Activated CD8-positive, alpha-beta memory T cell treated with anti-CD3 and anti-CD28 coated beads, Interleukin-2, amount 50 U/mL, for 24 hours (primary cell): ENCODE measurements around the gene SPCS1.

Experiments
- DNase-seq: peaks from one replicate; pipeline ENCODE4 v3.0.0-alpha.2; 2020; ENCODE audit errors: extremely low read depth

Gene SPCS1

DNA sequence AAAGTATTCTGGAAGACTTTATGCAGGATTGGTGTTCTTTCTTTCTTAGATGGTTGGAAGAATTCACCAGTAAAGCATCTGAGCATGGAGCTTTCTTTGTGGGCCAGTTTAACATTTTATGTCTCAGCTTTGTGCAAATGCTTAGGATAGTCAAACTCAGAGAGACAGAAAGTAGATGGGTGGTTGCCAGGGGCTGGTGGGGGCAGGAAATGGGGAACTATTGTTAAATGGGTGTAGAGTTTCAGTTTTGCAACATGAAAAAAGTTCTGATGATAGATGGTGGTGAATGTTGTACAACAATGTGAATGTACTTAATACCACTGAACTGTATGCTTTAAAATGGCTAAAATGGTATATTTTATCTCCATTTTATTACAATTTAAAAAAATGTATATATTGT lies 24.8 kb downstream of the SPCS1 start:
- DNase-seq = no peak

DNA sequence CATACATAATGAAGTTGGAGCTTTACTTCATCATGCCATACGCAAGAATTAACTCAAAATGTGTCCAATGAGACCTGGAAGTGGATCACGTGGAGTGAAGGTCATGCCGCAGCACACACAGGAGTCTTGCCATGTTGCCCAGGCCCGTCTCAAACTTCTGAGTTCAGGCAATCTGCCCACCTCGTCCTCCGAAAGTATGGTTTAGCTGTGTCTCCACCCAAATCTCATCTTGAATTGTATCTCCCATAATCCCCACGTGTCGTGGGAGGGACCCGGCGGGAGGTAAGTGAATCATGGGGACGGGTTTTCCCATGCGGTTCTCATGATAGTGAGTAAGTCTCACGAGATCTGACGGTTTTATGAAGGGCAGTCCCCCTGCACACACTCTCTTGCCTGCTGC lies 25.7 kb downstream of the SPCS1 start:
- no peak for DNase-seq

DNA sequence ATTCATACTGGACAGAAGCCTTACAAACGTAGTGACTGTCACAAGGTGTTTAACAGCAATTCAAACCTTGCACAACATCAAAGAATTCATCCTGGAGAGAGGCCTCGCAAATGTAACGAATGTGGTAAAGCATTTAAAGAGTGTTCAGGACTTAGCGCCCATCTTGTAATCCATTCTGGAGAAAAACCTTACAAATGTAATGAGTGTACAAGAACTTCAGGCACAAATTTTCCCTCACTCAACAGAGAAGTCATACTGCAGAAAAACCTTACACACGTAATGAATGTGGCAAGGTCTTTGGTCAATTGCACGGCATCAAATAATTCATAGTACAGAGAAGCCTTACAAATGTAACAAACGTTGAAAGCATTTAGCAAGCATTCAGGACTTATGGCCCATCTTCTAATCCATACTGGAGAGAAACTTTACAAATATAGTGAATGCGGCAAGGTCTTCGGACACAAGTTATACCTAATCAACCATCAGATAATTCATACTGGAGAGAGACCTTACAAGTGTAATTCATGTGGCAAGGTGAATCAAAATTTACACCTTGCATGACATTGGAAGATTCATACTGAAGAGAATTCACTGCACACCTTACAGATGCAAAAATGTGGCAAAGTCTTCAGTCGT lies 27.5 kb downstream of the SPCS1 start:
- DNase-seq = no peak

DNA sequence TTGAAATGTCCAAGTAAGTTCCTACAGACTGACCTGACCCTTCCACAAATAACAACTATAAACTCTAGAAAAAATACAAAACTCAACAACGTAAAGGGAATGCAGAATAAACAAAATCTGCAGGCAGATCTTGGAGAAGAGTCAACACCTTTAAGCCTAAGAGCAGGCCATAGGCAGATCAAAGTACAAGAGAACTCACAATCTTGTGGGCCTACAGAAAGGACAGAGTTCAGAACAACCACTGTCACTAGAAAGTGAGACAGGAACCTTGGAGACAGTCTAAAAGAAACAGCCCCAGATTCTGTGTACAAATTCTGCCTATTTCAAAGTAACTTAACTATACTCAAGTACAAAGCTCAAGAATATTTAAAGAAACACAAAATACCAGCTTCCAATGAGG lies 33.8 kb downstream of the SPCS1 start:
- no peak for DNase-seq

DNA sequence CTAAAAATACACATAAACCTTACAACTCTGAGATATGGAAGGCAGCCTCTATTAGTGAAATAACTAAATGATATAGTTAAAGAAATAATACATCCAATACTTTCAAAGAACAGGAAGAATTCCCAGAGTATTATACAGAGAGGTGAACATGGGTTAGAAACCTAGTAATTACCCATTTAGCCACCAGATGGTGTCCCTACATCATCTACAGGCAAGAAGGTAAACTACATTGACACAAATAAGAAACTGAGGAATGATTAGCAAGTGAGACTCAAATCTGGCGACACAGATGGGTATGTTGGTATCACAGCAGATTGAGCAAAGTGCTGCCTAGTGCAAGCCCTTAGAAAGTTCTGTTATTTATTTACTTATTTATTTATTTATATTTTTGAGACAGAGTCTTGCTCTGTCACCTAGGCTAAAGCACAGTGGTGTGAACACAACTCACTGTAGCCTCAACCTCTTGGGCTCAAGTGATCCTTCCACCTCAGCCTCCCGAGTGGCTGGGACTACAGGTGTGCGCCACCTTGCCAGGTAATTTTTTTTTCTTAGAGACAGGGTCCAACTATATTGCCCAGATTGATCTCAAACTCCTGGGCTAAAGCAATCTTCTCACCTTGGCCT lies 36.6 kb downstream of the SPCS1 start:
- no peak for DNase-seq

DNA sequence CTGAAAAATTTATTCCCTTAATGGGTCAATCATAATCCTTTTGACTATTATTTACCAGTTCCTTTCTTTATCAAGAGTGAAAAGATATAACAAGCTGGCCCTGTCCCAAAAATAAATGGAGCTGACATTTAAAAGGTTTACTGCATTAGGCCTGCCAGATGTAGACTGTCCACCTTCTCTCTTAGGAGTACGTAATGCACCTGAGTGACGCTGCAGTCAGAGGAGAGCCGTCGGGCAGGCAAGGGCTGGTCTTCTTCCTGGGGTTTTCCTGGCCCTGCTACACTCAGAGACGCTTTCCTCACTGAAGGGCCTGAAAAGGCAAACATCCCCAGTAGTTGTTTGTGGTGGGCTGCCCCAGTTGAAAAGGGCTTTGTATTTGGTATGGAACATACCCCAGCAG lies 37.2 kb downstream of the SPCS1 start:
- DNase-seq = no peak

DNA sequence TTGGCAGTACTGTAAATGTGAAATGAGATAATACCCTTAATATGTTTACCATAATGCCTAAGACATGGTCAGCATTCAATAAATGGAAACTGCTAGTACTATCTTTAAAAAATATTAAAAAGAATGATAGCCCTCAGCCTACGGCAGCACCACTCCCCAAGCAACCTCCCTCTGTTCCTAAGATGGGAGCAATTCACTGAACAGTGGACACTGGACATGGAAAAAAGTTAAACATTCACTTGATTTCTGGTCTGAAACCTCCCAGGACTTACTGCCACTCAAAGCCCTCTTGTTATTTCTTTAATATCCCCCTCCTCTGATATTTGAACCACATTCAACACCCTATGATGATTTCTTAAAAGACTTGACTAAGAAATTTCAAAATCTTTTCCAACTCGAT lies 37.8 kb downstream of the SPCS1 start:
- no peak for DNase-seq

DNA sequence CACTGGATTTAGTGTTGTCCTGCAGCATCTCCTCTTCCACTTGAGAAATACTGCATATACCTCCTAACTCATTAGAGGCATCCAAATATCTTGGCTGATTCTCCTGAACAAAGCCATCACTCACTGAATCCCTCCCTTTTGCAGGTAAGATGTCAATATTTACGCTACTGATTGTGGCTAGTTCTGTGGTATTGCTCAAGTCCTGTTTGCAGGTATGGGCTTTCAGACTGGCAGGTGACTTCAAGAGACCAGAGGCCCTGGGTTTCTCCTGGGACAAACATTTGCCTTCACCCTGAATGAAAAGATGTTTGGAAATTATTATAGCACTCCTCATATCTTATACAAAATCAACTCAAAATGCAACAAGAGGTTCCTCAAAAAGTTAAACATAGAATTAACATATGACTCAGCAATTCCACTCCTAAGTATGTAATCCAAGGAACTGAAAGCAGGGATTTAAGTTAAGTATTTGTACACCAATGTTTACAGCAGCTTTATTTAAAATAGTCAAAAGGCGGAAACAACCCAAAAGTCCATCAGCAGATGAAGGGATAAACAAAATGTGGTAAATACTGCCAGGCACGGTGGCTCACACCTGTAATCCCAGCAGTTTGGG lies 46.2 kb downstream of the SPCS1 start:
- DNase-seq = no peak

DNA sequence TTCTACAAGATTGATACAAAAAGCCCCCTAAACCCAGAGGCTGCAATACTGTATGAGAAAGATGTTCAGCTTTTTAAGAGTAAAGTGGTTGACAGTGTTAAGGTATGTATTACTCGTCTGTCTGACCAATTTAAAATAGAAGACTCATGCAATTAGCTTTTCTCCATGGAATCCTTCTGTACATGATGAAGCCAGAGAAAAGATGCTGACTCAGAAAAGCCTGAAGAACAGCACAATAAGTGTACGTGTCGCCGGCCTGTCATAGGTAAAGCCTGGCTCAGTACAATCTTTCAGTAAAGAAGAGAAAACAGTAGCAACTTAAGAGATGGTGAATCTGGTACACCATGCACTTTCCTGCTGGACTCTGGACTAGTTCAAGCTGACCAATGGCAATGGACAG lies 48.5 kb downstream of the SPCS1 start:
- no peak for DNase-seq

DNA sequence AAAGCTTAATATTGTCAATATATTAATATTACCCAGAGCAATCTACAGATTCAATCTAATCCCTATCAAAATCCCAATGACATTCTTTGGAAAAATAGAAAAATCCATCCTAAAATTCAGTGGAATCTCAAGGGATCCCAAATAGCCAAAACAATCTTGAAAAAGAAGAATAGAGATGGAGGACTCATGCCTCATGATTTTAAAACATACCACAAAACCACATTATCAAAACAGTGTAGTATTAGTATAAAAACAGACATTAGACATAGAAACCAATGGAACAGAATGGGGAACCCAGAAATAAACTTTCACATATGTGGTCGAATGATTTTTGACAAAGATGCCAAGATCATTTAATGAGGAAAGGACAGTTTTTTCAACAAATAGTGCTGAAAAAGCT lies 50.2 kb downstream of the SPCS1 start:
- no peak for DNase-seq
